Astrocyte (in vitro differentiated cells and primary cell): Measurements from ENCODE around the gene OCIAD1.

Experiments used
- EZH2 ChIP-seq: IDR thresholded peaks from 2 replicates; pipeline ENCODE4 v1.6.1; 2012; ENCODE audit warnings: mild to moderate bottlenecking, low read length, inconsistent platforms; ENCODE audit not compliant: insufficient read depth
- TF ChIP-seq, protein P1 (sequence below): IDR thresholded peaks from 2 replicates; pipeline ENCODE4 v1.5.1; 2011; ENCODE audit warnings: low read depth, mild to moderate bottlenecking, inconsistent platforms, low read length, moderate library complexity; ENCODE audit not compliant: insufficient read depth

DNA sequence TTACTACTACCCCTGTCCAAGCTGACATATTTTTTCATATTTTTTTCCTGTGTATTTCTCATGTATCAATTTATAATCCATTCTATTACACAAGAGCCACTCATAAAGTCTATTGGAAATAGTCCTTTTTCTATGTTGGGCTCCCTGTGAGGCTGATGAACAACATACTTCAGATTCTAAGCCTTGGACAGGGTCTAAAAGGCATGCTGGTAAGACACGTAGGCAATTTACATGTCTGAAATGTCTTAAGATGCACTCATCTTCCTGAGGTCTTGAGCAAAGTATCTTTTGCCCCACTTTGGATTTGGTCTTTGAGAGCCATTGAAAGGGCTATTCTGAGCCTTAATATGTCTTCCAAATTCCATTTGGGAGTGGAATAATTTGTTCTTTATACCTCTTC is 31.8 kb downstream of the OCIAD1 start:
- no peak for TF ChIP-seq EZH2
- TF ChIP-seq, protein P1, sequence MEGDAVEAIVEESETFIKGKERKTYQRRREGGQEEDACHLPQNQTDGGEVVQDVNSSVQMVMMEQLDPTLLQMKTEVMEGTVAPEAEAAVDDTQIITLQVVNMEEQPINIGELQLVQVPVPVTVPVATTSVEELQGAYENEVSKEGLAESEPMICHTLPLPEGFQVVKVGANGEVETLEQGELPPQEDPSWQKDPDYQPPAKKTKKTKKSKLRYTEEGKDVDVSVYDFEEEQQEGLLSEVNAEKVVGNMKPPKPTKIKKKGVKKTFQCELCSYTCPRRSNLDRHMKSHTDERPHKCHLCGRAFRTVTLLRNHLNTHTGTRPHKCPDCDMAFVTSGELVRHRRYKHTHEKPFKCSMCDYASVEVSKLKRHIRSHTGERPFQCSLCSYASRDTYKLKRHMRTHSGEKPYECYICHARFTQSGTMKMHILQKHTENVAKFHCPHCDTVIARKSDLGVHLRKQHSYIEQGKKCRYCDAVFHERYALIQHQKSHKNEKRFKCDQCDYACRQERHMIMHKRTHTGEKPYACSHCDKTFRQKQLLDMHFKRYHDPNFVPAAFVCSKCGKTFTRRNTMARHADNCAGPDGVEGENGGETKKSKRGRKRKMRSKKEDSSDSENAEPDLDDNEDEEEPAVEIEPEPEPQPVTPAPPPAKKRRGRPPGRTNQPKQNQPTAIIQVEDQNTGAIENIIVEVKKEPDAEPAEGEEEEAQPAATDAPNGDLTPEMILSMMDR, result no peak
